Caco-2 (cell line): ENCODE measurements around the gene NDUFA11. TPM values are rescaled to one million over a fixed set of nuclear protein-coding genes. Genes with fewer than 3 reads are reported as not detected.
"Not testable (repeated sequence)": the region's sequence is repeated elsewhere in the genome, so short reads cannot be mapped to it uniquely, and the experiment has no call there.

Experiments
- BruUV-seq: library from RNA; stranded (reverse); fragments of 400-500 nt; replicated peaks from 2 replicates; lab custom pipeline; 2021; lab: Mats Ljungman, UMichigan
- CTCF ChIA-PET: fragments of 300-600 bp; sonication (Branson Sonifier 250); formaldehyde crosslinking; loops from one replicate; lab custom pipeline; 2022; ENCODE audit warnings: antibody characterized with exemption; lab: Charles Lee
- POLR2A ChIA-PET: fragments of 300-600 bp; sonication (Branson Sonifier 250); formaldehyde crosslinking; loops from one replicate; lab custom pipeline; 2022; ENCODE audit warnings: antibody characterized with exemption; lab: Charles Lee
- DNase-seq, 2 experiments: peaks; one replicate each; pipeline versions ENCODE4 v3.0.0 to v3.0.0-alpha.2; 2020 to 2022
- H3K27me3 ChIP-seq: replicated peaks from 2 replicates; pipeline ENCODE4 v1.6.0; 2011; ENCODE audit warnings: low read length; ENCODE audit not compliant: control insufficient read depth, insufficient read depth
- H3K36me3 ChIP-seq: 2 replicates; pipeline ENCODE4 v1.5.1; 2011; ENCODE audit warnings: low read length; ENCODE audit not compliant: control insufficient read depth, insufficient read depth
- H3K4me1 ChIP-seq: fragments of 250-450 bp; sonication (Bioruptor Pico); 2 replicates; pipeline ENCODE4 v1.5.1; 2020; ENCODE audit warnings: mild to moderate bottlenecking
- H3K4me3 ChIP-seq: 2 replicates; pipeline ENCODE4 v1.5.1; 2011; ENCODE audit warnings: low read depth, mild to moderate bottlenecking, control low read depth, low read length
- H3K9me3 ChIP-seq: fragments of 250-450 bp; sonication (Bioruptor Pico); 2 replicates; pipeline ENCODE4 v1.5.1; 2020; ENCODE audit warnings: mild to moderate bottlenecking, moderate library complexity
- H3K27ac Mint-ChIP-seq: one replicate; pipeline ENCODE4 v1.8.0; 2022; ENCODE audit warnings: mixed read lengths; ENCODE audit not compliant: unreplicated experiment
- H3K27me3 Mint-ChIP-seq: one replicate; pipeline ENCODE4 v1.8.0; 2022; ENCODE audit warnings: mixed read lengths; ENCODE audit not compliant: insufficient read depth, unreplicated experiment
- H3K36me3 Mint-ChIP-seq: one replicate; pipeline ENCODE4 v1.8.0; 2022; ENCODE audit warnings: mild to moderate bottlenecking, mixed read lengths; ENCODE audit not compliant: insufficient read depth, unreplicated experiment
- H3K4me1 Mint-ChIP-seq: one replicate; pipeline ENCODE4 v1.8.0; 2022; ENCODE audit warnings: low read depth, mixed read lengths; ENCODE audit not compliant: unreplicated experiment
- H3K4me3 Mint-ChIP-seq: one replicate; pipeline ENCODE4 v1.8.0; 2022; ENCODE audit warnings: mild to moderate bottlenecking, moderate library complexity, mixed read lengths; ENCODE audit not compliant: unreplicated experiment
- H3K9me3 Mint-ChIP-seq: one replicate; pipeline ENCODE4 v1.8.0; 2022; ENCODE audit warnings: mixed read lengths; ENCODE audit not compliant: unreplicated experiment
- intact Hi-C: fragments of 100-400 bp; cut with micrococcal nuclease; formaldehyde crosslinking; loops from one replicate; pipeline ENCODE4 v1.10.0; 2022; ENCODE audit not compliant: unreplicated experiment
- total RNA-seq: library from RNA; stranded (reverse); gene quantifications from 2 replicates; pipeline ENCODE4 v1.2.3, GENCODE V29; 2022
- TF ChIP-seq, protein P1 (sequence below), 2 experiments: fragments of 200-600 bp in 1 of 2; IDR thresholded peaks; 1 replicate in 1 of 2; 2 replicates in 1 of 2; pipeline versions ENCODE4 v1.5.1 to v1.8.0; 2011 to 2022; ENCODE audit warnings: antibody characterized with exemption in 1 of 2, control low read depth in 1 of 2, inconsistent platforms in 1 of 2, low read depth in 1 of 2, low read length in 1 of 2, mild to moderate bottlenecking in 1 of 2, moderate library complexity in 1 of 2; ENCODE audit not compliant: insufficient read depth in 1 of 2, severe bottlenecking in 1 of 2, unreplicated experiment in 1 of 2

The NDUFA11 gene
- total RNA-seq, 1 experiment from 2014 or later: 272 TPM

DNA sequence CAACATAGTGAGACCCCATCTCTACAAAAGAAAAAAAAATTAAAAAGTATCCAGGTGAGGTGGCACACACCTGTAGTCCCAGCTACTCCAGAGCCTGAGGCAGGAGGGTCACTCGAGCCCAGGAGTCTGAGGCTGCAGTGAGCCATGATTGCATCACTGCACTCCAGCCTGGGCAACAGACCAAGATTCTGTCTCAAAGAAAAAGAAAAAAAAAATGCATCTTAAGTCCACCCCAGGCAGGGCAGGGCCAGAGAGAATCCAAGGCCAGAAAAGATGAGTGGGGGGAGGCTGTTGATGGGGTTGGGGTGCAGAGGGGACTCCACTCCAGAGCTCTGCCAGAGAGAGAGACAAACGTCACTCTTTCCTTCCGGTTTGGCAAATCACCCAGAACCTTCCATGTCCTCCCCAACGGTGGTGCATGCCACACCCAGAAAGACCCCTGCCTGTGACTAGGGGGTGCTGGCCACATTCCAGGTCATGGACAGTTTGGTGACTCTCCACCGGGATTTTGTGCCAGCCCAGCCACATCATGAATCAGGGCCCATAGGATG lies 52.8 kb downstream of the NDUFA11 start:
- Mint-ChIP-seq H3K36me3 (no peaks in the 10 kb centered on the region), H3K4me1 (no peaks in the 10 kb centered on the region), H3K27ac (no peak overlapping the region), H3K4me3 (no peak overlapping the region), H3K27me3 (no peaks in the 10 kb centered on the region), H3K9me3 (no peaks in the 10 kb centered on the region)
- TF ChIP-seq, protein P1, sequence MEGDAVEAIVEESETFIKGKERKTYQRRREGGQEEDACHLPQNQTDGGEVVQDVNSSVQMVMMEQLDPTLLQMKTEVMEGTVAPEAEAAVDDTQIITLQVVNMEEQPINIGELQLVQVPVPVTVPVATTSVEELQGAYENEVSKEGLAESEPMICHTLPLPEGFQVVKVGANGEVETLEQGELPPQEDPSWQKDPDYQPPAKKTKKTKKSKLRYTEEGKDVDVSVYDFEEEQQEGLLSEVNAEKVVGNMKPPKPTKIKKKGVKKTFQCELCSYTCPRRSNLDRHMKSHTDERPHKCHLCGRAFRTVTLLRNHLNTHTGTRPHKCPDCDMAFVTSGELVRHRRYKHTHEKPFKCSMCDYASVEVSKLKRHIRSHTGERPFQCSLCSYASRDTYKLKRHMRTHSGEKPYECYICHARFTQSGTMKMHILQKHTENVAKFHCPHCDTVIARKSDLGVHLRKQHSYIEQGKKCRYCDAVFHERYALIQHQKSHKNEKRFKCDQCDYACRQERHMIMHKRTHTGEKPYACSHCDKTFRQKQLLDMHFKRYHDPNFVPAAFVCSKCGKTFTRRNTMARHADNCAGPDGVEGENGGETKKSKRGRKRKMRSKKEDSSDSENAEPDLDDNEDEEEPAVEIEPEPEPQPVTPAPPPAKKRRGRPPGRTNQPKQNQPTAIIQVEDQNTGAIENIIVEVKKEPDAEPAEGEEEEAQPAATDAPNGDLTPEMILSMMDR (IDR thresholded peaks at IDR 0.05; ENCODE audit: insufficient read depth in 1 of 2, low read depth in 1 of 2, low read length in 1 of 2, severe bottlenecking in 1 of 2, unreplicated experiment in 1 of 2): no peak
- Histone ChIP-seq H3K4me1 (no peaks in the 10 kb centered on the region), H3K27me3 (no peaks in the 10 kb centered on the region), H3K36me3 (no peaks in the 10 kb centered on the region), H3K4me3 (no peak overlapping the region), H3K9me3 (no peaks in the 10 kb centered on the region)
- CTCF ChIA-PET: interaction anchor here (0.7 kb wide), 1 partner anchor 13 kb away, joined by 3 read pairs; no protein-coding TSS in a partner anchor
- POLR2A ChIA-PET: no interaction called here
- intact Hi-C loops: no loop called here
- DNase-seq: no peak
- BruUV-seq: no TSS peak

DNA sequence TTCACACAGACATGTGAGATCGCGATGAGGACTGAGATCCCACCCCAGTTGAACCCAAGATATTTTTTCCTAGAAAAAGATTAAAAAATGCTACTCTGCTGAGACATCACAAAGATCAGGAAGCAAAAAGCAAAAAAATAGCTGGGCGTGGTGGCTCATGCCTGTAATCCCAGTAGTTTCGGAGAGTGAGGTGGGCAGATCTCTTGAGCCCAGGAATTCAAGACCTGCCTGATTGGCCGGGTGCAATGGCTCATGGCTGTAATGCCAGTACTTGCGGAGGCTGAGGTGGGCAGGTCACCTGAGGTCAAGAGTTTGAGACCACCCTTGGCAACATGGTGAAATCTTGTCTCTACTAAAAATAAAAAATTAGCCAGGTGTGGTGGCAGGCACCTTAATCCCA lies 53.4 kb downstream of the NDUFA11 start:
- TF ChIP-seq, protein P1 (IDR thresholded peaks at IDR 0.05; ENCODE audit: insufficient read depth in 1 of 2, low read depth in 1 of 2, low read length in 1 of 2, severe bottlenecking in 1 of 2, unreplicated experiment in 1 of 2): no peak
- intact Hi-C loops: no loop called here
- H3K4me1 Mint-ChIP-seq: no peaks in the 10 kb centered on the region

DNA sequence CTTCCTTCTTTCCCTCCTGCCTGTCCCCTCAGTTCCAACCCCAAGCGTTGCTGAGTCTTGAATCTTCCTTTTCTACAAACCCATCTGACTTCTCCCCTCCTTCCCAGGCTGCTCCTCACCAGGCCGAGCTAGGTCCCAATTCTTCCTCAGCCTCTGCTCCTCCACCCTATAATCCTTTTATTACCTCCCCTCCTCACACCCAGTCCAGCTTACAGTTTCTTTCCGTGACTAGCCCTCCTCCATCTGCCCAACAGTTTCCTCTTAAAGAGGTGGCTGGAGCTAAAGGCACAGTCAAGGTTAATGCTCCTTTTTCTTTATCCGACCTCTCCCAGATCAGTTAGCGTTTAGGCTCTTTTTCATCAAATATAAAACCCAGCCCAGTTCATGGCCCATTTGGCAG lies 55.0 kb downstream of the NDUFA11 start:
- H3K36me3 ChIP-seq, POLR2A ChIA-PET, H3K27ac Mint-ChIP-seq, intact Hi-C loops, H3K36me3 Mint-ChIP-seq, H3K27me3 Mint-ChIP-seq, H3K4me3 ChIP-seq, H3K4me1 Mint-ChIP-seq, H3K27me3 ChIP-seq, H3K4me1 ChIP-seq, DNase-seq, H3K4me3 Mint-ChIP-seq, CTCF ChIA-PET, H3K9me3 Mint-ChIP-seq, BruUV-seq, H3K9me3 ChIP-seq: not testable (repeated sequence)

More for the DNA sequence above, 53.4 kb downstream of the NDUFA11 start:
- POLR2A ChIA-PET: no interaction called here
- CTCF ChIA-PET: no interaction called here
- Mint-ChIP-seq H3K4me3 (no peak overlapping the region), H3K27me3 (no peaks in the 10 kb centered on the region), H3K27ac (no peak overlapping the region), H3K36me3 (no peaks in the 10 kb centered on the region), H3K9me3 (no peaks in the 10 kb centered on the region)
- no peaks in the 10 kb centered on the region for H3K9me3 ChIP-seq
- no peaks in the 10 kb centered on the region for H3K4me1 ChIP-seq
- H3K4me3 ChIP-seq: no peak overlapping the region
- H3K27me3 ChIP-seq: no peaks in the 10 kb centered on the region
- BruUV-seq: no TSS peak
- H3K36me3 ChIP-seq: no peaks in the 10 kb centered on the region
- no peak for DNase-seq

DNA sequence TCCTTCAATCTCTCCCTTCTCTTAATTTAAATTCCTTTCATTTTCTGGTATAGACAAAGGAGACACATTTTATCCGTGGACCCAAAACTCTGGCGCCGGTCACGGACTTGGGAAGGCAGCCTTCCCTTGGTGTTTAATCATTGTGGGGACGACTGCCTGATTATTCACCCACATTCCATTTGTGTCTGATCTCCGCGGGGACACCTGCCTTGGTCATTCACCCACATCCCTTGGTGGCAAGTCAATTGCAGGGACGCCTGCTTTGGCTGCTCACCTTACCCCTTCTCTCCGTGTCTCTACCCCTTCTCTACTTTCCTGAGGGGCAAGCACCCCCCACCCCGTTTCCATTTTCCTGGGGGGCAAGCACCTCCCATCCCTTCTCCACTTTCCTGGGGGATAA lies 55.7 kb downstream of the NDUFA11 start:
- H3K9me3 ChIP-seq, BruUV-seq, CTCF ChIA-PET, H3K27me3 Mint-ChIP-seq, POLR2A ChIA-PET, intact Hi-C loops, H3K4me1 ChIP-seq, H3K27ac Mint-ChIP-seq, H3K4me1 Mint-ChIP-seq, H3K36me3 ChIP-seq, DNase-seq, H3K9me3 Mint-ChIP-seq, H3K36me3 Mint-ChIP-seq, H3K4me3 Mint-ChIP-seq, H3K4me3 ChIP-seq, H3K27me3 ChIP-seq: not testable (repeated sequence)

Other genes starting within 250 kb of the NDUFA11 start
- gene MICOS13, start 223.3 kb downstream of the NDUFA11 start, total RNA-seq: 43.1 and 44.0 TPM in 2 replicates
- 2.4 and 3.1 TPM in 2 replicates for gene HSD11B1L, start 222.8 kb downstream of the NDUFA11 start, total RNA-seq
- 951 and 1,003 TPM in 2 replicates for gene RPL36, start 213.5 kb downstream of the NDUFA11 start, total RNA-seq
- 174 and 208 TPM in 2 replicates for gene LONP1, start 183.6 kb downstream of the NDUFA11 start, total RNA-seq
- gene CATSPERD, start 183.2 kb downstream of the NDUFA11 start, total RNA-seq: not detected in 2 replicates
- gene PRR22, start 119.0 kb downstream of the NDUFA11 start, total RNA-seq: 7.1 TPM in 2 replicates
- 73.3 and 75.4 TPM in 2 replicates for gene DUS3L, start 112.6 kb downstream of the NDUFA11 start, total RNA-seq
- 2.6 and 3.9 TPM in 2 replicates for gene NRTN, start 98.7 kb downstream of the NDUFA11 start, total RNA-seq
- not detected in 2 replicates for gene FUT6, start 64.1 kb downstream of the NDUFA11 start, total RNA-seq
- gene FUT3, start 52.3 kb downstream of the NDUFA11 start, total RNA-seq: 0.26 and 0.34 TPM in 2 replicates
- gene FUT5, start 33.2 kb downstream of the NDUFA11 start, total RNA-seq: not detected in 2 replicates
- 4.7 and 4.8 TPM in 2 replicates for gene VMAC, start 1.1 kb upstream of the NDUFA11 start, total RNA-seq
- gene CAPS, start 10.5 kb upstream of the NDUFA11 start, total RNA-seq: 5.8 and 7.2 TPM in 2 replicates
- gene RANBP3, start 74.3 kb upstream of the NDUFA11 start, total RNA-seq: 85.4 and 90.4 TPM in 2 replicates
- gene RFX2, start 206.7 kb upstream of the NDUFA11 start, total RNA-seq: 9.3 and 10.2 TPM in 2 replicates
- gene ACSBG2, start 231.9 kb upstream of the NDUFA11 start, total RNA-seq: not detected in 2 replicates